NCI-H2107 treated with DMSO at 0.1 percent for 48 hours (cell line): ENCODE data around the gene ARFGEF2.
"Not testable (repeated sequence)": the region's sequence is repeated elsewhere in the genome, so short reads cannot be mapped to it uniquely, and the experiment has no call there.

Experiments used
- DNase-seq: peaks from one replicate; lab custom pipeline; 2025; ENCODE audit not compliant: unreplicated experiment; lab: John Stamatoyannopoulos, UW

The ARFGEF2 gene

DNA sequence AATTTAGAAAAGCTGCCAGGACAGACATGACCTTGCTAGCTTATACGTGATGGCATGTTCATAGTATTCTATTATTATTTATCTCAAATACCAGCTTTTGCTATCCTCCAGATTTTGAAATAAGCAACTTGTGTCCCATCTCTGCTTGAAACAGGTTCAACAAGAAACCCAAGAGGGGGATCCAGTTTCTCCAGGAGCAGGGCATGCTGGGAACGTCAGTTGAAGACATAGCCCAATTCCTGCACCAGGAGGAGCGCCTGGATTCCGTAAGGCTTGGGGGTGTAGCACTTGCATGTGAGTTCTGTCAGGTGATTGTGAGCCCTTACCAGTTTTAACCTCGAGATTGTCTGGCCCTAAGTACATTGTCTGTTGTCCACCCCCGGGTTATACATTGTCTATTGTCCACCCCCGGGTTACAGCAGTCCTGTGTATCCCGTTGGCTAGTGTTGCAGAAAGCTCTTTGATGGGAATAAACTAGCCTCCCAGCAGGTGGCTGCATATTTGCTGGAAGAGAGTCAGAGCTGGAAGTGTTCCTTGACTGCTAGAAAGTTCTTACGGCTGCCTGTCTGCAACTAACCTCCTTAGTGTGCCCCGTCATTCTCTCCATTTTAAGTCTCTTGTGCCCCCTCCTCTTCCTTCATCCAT is 63.2 kb downstream of the ARFGEF2 start:
- no peak for DNase-seq

DNA sequence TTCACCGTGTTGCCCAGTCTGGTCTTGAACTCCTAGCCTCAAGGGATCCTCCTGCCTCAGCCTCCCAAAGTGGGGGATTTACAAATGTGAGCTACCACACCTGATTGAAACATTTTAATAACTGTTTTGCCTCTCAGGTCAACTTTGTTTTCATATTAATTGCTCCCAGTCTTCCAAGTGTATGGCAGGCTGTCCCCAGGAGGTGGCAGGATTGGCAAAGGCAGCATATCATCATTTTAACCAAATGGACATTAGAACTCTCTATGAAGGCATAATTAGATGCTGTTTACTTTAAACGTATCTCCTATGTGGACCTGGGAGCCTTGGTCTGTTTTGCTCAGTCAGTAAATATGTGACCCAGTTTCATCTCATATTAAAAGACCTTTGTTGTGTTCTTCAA is 65.4 kb downstream of the ARFGEF2 start:
- peak; percentile 47 for DNase-seq

DNA sequence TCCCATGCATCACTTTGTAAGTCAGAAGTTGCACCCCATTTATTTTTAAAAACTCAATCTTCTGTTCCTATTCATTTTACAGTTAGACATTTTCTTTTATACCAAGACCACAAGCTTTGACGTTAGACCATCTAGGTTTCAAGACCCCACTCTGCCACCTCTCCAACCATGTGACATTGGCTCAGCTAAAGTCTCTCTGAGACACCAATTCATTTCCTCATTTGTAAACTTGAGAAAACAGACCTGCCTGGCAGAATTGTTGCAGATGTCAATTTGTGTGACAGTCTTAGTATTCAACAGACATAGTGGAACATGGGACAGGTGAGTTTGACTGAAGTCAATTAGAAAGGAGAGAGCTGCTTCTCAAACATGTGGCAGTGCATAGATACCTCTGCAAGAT is 69.0 kb downstream of the ARFGEF2 start:
- no peak for DNase-seq

DNA sequence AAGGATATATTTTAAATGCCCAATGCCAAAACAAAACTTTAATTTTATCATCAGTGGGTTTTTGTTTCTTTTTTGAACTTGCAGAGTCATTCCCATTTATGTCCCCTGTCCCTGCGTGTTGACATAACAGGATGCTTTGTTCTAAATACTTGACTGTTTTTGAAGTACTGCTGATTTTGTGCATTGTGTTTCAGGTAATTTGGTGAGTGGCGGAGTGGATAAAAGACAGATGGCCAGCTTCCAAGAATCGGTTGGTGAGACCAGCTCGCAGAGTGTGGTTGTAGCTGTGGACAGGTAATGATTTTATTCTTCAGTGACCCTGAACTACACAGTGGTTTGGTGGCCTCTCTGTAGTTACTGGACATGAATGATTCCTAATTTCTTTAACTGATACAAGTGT is 74.1 kb downstream of the ARFGEF2 start:
- peak; percentile 97 for DNase-seq

DNA sequence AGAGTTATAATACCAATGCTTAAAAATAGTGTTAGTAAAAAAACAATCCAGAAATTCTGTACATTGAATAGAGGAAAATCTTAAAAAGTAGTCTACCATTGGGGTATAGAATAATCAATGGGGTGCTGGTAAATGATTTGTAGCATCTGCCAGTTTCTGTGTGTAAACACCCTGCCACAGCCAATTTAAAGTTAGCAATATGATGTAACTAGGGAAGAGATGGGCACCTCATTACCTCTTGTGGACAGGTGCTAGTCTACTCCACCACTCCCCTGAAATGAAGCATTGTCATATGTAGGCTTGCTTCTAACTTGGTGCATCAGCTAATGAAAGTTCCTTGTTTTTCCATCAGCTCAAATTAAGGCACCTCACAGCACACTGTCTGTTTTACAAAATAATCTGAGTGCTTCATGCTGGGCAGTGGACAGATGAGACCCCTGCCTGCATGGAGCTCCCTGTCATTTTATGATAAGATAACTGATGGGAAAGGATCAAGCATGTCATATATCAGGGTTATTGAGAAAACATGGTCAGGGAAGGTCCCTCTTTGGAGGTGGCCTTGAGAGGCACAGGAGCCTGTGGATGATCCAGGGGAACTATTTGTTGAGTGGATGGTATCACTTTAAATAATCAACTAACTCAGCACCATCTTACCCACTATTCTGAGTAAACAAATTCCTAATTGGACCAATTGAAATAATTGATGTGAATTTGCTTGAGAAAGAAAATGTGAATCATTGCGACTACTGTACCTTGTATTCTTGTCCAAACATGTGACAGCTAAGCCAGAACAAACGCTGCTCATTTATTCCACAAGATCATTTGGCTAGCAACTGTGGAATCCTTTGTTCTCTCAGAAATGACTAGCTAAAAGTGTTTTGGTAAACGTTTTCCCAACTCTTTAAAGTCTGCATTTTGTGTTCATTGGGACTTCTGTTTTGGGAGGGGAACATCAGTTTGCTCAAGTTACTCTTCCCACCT is 78.7 kb downstream of the ARFGEF2 start:
- DNase-seq = no peak

DNA sequence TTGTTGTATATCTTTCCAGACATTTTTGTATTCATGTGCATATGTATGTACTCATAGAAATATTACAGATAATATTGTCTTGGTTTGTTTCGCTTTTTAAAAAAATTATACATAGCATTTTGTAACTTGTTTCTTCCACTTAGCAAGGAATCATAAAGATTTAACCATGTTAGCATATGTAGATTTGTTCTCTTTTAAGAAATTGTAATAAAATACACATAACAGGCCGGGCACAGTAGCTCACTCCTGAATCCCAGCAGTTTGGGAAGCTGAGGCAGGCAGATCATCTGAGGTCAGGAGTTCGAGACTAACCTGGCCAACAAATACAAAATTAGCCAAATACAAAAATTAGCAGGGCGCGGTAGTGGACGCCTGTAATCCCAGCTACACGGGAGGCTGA is 80.2 kb downstream of the ARFGEF2 start:
- DNase-seq = no peak

DNA sequence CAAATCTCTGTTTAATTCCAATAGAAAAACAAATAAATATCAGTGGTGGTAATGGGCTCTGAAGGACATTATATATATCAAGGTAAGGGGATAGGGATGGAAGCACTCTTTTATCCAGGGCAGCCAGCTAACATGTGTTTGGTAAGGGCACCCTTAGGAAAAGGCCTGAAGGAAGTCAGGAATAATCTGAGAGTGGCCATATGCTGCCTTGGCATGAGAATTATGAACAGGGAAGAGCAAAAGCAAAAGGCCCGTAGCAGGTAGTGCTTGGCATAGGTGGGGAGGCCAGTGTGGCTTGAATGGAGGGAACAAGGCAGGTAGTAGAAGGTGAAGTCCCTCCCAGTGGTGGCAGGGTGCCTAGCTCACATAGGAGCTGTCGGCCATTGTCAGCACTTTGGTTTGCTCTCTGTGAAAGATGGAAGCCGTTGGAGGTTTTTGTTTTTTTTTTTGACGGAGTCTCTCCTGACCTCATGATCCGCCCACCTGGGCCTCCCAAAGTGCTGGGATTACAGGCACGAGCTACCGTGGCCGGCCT is 85.0 kb downstream of the ARFGEF2 start:
- DNase-seq = no peak

DNA sequence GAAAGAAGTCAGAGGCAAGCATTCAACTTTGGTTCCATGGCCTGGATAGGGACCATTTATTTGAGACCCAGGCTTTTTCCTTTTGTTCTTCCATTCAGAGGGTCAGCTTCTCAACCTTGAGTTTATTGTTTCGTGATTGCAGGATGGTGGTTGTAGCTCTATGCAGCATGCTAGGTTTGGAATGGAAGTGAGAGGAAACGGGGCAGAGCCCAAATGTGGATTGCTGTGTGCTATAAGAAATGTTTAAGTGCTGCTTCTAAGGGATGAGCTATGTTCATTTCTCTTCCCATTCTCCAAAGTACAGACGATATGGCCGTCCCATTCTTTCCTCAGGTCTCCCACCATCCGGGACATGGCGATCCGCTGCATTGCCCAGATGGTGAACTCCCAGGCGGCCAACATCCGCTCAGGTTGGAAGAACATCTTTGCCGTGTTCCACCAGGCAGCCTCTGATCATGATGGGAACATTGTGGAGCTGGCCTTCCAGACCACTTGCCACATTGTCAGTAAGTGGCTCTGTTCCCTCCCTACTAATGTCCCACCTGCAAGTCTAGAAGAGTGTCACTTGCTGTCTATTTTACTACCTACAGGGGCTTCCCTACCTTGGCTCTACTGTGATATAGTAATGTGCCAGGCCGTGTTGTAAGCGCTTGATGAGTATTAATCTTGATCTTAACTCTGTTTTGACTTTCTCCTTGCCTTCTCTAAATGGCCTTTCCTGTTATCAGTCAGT is 88.6 kb downstream of the ARFGEF2 start:
- no peak for DNase-seq

DNA sequence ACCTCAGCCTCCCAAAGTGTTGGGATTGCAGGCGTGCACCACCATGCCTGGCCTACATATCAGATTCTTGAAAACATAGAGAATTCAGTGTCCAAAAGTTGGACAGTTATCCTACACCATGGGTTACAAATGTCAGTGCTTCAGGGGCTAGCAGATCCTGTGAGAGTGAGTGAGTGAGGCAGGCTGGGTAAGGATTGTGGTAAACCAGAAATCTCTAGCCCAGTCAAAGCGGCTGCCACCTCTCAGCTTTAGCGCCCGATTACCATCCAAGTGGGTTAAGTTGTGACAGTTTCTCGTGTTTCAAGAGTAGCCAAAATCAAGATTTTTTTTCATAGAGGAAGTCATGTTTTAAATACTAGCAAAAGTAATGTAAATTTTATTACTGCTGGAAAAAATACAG is 102.7 kb downstream of the ARFGEF2 start:
- DNase-seq = no peak

DNA sequence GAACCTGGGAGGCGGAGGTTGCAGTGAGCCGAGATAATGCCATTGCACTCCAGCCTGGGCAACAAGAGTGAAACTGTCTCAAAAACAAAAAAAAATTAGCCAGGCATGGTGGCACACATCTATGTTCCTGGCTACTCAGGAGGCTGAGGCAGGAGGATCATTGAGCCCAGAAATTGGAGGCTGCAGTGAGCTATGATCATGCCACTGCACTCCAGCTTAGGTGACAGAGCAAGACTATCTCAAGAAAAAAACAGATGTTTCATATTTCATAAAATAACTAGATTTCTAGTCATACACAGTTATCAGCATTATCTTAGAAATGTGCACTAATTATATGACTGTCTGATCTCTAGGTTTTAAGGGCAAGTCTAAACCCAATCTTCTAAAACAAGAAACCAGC is 106.7 kb downstream of the ARFGEF2 start:
- DNase-seq = not testable (repeated sequence)

DNA sequence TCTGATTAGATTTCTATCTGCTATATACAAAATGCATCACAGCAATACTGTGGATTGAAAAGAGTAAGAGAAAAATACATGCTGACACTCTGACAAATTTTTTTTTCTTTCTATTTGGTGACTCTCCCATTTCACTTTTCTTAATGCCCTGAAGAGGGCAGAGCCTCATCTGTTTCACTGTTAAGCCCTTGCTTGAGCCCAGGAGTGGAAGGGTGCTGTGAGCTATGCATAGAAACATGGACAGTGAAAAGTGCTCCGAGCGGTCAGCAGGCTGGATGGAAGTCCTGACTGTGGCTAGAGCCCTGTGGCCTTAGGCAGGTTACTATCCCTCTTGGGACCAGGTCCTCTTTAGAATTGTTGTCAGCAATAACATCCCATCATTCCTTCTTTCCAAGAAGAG is 107.2 kb downstream of the ARFGEF2 start:
- no peak for DNase-seq

DNA sequence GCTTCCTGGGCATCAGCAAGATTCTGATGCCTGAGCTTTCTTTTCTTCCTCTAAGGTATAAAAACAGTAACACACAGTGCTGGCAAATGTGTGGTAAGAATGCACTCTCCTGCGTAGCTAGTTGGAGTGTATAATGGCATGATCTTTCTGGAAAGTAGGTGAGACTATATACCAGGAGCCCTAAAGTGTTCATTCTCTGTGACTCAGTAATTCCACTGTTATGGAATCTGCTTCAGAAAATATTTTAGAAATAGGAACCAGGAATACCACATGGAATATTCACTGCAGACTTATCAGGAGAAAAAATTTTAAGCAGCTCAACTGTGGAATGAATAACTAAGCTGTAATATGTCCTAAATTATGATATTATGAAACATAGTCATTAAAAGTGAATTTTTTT is 107.7 kb downstream of the ARFGEF2 start:
- no peak for DNase-seq

DNA sequence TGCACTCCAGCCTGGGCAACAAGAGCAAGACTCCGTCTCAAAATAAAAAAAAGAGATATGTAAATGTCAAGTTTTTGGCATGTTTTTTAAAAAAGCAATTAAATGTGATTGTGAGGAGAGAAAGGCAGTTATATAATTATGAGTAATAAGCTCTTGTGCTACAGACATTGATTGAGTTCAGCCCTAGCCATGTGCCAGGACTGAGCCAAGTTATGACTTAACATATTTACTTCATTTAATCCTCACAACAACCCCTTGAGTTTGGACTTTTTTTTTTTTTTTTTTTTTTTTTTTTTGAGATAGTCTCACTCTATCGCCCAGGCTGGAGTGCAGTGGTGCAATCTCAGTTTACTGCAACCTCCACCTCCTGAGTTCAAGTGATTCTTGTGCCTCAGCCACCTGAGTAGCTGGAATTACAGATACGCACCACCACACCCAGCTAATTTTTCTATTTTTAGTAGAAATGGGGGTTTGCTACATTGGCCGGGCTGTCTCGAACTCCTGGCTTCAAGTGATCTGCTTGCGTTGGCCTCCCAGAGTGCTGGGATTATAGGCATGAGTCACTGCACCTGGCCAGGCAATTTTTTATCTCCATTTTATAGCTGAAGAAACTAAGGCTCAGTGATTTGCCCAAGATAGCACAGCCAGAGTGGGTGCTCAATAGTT is 109.6 kb downstream of the ARFGEF2 start:
- no peak for DNase-seq

DNA sequence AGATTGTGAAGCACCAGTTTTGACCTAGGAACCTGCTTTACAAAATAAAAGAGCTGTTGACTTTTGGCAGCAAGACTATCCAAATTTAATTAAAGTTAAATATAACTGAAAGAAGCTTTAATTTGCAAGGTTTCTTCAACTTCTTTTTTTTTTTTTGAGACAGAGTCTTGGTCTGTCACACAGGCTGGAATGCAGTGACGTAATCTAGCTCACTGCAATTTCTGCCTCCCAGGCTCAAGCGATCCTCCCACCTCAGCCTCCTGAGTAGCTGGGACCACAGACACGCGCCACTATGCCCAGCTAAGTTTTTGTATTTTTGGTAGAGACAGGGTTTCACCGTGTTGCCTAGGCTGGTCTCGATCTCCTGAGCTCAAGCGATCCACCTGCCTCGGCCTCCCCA is 110.9 kb downstream of the ARFGEF2 start:
- no peak for DNase-seq

DNA sequence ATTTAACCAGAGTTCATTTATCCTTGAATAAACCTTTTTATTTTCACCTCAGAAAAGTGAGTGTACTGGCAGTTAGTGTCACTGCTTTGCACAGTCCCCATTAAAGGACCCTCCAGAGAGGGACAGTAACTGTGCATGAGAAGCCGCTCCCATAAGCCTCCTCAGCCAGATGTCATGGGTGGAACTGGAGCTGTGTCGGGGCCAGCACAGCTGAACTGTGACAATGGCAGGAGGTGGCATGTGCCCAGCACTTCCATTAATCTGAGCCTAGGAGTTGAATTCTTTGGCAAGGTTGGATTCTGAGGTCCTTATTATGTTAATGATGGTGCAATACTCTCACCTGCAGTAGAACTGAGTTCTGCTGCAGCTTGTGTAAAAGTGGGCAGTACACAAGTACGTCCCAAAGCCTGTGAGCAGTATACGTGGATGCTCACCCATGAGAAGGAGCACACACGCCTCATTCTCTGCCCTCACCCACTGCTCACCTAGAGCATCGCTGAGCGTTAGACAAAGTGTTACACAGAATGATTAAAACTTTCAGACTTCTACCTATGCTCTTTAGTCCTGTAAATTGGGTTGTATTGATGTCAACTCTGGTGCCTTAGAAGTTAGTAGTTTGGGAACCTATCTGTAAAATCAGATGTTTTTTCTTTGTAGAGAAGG is 112.7 kb downstream of the ARFGEF2 start:
- DNase-seq = no peak

DNA sequence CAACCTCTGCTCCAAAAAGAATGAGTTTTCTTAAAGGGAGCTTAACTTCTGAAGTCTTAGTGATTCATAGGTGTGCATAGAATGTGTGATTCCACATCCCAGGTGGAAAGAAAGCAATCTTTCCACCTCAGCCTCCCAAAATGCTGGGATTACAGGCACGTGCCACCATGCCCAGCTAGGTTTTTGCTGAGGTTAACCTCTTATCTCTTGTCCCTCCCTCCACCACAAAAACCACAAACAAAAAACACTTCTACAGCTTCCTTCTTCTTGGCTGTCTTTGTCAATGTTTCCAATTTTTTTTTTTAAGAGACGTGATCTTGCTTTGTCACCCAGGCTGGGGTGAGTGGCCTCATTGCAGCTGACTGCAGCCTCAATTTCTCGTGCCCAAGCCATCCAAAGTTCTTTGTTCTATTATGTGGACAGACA is 116.5 kb downstream of the ARFGEF2 start:
- peak; percentile 22 for DNase-seq

DNA sequence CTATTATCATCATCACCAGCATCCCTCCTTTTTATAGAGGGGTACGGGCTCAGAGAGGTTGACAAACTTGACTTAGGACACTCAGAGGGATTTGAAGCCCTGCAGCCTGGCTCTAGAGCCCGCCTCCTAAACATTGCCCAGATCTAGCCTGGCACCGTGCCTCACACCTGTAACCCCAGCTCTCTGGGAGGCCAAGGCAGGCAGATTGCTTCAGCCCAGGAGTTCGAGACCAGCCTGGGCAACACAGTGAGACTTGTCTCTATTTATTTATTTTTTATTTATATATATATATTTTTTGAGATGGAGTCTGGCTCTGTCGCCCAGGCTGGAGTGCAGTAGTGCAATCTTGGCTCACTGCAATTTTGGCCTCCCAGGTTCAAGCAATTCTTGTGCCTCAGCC is 118.3 kb downstream of the ARFGEF2 start:
- DNase-seq = no peak

DNA sequence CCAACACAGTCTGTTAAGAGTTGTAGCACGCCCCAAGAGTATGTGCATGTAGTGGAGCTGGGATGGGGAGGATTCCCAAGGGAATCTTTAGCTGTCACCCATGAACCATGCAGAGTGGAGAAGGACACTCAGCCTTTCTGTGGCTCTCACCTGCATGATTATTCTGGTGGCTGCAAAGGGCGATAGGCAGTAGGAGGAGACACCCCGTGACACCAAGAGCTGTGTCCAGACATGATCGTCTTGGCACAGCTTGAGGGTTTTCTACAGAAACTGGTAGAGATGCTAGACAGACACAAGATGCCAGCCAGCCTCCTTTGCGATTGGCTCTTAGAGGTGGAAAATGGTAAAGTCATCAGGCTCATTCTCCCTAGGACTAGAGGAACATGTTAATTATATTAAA is 121.5 kb downstream of the ARFGEF2 start:
- DNase-seq = peak; percentile 27

DNA sequence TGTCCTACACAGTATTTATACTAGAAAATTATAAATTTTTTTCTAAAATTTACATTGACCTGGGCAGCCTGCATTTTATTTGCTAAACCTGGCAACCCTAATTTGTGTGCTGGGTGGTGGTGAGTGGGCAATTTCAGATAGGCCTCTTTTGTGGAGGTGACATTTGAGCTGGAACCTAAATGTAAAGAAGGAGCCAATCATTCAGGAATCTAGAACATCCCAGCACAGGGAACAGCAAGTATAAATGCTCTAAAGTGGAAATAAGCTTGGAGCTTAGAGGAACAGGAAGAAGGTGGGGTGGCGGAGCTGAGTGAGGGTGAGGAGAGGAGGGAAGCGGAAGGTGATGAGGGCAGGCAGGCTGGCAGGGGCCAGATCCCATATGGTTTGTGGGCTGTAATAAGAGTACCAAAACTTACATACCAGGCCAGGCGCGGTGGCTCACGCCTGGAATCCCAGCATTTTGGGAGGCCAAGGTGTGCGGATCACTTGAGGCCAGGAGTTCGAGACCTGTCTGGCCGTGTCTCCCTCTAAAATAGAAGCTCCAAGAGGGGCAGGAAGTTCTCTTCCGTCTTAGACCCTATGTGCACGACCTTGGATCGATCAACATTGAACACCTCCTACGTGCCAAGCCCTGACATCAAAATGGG is 124.1 kb downstream of the ARFGEF2 start:
- DNase-seq = no peak
